Ovary (tissue), 3 donors: ENCODE results near the gene MCCC2.

Source experiments
- CTCF ChIP-seq, 3 donors: fragments of 450-650 bp in 2 of 3; fragments of 200-600 bp in 1 of 3; IDR thresholded peaks; one replicate each; pipeline versions ENCODE4 v1.5.1 to v1.8.0; 2016 to 2022; ENCODE audit warnings: antibody characterized with exemption in 3 of 3, mild to moderate bottlenecking in 1 of 3
- EP300 ChIP-seq: sonication (generic); formaldehyde crosslinking; IDR thresholded peaks from one replicate; pipeline ENCODE4 v1.6.1; 2017; ENCODE audit warnings: antibody characterized with exemption
- donor health status: DM: no; HTN: no; CAD: no.

GRCh38 chr5:71600783-71601182 is 13.6 kb downstream of the MCCC2 start:
- TF ChIP-seq CTCF (IDR thresholded peaks at IDR 0.05): no peak
- TF ChIP-seq EP300: no peak
